Measurements from ENCODE around the gene KIF1C.

Gene KIF1C

DNA sequence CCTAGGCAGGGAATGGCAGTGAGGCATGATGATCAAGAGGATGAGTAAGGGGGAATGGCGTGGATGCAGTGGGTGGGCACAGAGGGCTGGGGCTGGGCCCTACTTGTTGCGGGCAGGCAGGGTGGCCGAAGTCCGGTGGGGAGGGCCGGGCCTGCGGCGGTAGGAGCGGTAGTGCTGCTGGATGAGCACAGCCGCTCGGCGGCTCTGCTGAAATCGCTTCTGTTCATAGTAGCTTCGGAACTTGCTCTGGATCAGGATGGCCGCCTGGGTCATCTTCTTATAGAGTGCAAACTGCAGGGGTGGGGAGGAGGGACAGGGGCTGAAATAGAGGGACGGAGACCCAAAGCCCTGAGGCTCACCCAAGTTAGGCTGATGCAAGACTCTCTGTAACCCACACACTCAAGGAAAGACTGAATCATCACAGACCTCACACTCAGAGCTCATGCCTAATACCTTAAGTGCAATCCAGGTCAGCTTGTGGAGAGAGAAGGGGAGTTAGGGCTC is 28.7 kb upstream of the KIF1C start:
- DNase-seq: no peak

DNA sequence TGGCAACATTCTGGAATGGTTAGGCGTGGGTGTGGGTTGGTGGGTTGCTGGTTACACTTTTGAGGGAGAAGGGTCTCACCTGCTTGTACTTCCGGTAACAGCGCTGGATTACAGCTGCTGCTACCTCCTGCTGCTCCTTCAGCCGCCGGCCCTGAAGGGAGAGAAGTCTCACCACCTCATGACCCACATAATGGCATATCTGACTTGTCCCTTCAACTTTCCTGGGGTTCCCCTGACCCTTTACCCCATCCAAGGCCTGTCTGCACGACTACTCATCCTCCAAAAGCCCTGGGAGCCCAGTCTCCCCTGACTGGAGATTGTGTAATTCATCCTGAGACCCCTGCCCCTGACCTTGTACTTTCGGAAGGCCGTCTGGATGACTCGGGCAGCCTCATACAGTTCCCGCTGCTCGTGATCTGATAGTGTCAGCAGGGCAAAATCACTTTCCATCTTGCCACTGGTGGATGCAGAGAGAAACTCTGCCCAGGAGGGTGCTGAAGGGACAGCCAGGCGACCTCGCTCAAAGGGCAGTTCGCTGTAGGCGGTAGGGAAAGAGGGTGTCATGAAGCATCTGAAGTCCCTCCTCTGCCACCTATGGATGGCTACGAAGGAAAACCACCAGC is 28.1 kb upstream of the KIF1C start:
- DNase-seq: no peak

DNA sequence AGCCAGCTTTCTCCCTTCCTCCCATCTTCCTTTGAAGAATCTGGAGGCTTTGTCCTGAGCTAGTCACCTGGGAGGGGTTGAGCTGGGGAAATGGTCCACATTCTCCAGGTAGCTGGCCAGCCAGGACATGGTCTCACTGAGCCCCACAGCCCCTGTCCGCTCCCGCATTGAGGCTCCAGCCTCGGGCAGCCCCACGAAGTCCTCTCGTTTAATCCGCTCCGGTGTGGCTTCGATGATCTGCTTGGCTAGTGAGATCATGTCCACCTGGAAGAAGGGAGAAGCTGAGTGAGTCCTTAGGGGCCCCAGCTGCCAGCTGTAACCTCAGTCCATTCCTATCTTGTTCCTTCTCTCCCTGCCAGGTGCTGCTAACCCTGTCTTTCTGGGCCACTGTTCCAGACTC is 27.5 kb upstream of the KIF1C start:
- no peak for DNase-seq

DNA sequence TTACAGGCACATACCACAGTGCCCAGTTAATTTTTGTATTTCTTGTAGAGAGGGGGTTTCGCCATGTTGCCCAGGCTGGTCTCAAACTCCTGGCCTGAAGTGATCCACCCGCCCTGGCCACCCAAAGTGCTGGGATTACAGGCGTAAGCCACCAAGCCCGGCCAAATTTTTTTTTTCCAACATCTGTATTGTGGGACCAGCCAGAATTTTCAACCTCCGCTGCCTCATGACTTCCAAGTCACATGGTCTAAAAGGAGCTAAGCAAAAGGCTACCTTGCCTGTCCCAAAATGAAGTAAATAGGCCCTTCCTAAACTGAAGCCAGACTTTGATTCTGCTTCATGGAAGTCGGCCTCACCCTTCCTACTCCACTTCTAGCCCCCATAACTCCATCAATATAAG is 25.9 kb upstream of the KIF1C start:
- DNase-seq: no peak

DNA sequence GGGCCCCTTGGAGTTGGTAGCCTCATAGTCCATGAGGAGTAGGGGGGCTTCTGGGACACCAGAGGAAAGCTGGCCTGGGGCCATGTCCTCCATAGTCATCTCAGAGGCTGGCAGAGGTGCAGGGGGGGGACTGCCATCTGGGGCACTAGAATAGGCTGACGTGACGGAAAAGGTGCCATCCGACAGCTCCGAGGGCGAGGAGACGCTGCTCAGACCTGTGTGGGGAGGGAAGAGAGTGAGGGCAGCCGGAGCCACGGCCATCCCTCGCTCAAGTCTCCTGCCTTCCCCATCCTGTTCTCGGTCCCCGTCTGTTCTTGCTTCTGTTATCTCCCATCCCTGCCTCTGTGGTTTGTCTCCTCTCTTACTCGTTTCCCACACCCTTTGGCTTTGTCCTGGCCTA is 25.4 kb upstream of the KIF1C start:
- DNase-seq: no peak

DNA sequence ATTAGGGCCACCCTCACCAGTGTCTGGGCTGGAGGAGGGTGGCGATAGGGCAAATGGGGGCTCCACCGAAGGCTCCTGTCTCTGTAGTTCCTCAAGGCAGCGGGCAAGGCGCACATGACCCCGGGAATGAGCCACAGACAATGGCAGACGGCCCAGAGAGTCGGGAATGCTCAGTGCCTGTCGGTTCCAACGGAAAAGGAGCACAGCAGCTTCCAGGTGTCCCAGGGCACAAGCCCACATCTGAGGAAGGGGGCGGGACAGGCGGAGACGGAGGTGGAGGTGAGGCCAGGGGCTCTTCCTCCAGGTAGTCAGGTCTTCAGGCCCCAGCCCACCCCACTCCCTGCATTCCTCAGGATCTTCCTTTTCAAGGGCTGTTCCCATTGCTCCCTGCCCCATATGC is 25.0 kb upstream of the KIF1C start:
- no peak for DNase-seq

DNA sequence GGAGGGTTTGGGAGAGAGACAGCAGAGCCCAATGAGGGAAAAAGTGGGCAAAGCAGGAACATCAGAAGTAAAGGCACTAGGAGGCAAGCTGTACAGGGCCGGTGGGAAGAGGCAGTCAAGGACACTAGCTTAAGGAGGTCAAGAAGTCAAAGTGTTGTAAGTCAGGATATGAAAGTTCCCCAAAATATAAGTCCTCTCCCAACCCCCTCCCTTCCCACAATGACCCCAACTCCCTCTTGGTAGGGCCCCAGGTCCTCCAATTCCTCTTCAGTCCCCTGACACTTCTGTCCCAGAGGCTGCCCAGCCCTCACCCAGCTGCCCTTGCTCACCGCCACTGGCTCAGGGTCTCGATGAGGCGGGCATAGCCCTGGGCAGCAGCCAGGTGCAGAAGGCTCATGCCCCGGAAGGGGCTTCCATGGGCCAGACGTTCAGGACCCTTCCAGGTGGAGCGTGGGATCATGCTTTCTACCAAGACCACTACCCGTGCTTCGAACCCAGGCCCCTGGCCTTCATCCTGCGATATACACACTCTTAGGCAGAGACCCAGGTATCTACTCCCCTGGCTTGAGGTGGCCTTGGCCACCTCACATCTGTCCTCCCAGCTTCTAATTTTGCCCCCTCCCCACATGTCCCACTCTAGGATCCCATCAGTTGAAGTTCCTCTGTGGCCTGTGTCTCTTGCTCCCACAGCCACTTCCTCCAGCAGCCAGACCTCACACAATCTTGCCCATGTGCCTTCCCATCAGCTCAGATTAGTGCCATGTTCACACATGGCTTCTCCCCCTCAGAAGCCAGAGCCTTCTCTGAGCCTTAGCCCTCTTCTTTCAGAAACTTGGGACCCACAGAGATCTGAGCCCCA is 24.3 kb upstream of the KIF1C start:
- DNase-seq: no peak

DNA sequence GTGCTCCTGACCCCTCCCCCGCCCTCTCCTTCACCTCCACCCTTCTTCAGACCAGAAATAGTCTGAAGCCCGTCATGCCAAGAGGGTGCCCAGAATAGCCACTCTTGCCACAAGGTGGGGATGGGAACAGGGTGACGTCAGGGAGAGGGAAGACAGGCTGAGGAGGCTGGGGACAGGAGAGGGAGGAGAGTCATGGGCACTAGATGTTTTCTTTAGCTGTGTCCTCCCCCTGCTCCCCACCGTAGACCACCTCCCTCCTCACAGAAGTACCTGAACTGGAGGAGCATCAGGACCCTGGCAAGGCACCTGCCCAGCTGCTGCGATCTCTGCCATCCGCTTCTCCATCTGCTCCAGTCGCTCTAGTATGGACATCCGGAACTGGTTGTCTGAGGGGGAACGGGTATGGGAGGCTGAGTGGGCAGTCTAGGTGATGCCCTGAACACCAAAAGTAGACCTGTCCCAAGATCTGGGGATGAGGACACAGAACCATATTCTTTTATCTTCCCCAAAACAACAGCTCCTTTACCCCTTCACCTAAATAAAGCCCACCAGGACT is 23.6 kb upstream of the KIF1C start:
- no peak for DNase-seq

DNA sequence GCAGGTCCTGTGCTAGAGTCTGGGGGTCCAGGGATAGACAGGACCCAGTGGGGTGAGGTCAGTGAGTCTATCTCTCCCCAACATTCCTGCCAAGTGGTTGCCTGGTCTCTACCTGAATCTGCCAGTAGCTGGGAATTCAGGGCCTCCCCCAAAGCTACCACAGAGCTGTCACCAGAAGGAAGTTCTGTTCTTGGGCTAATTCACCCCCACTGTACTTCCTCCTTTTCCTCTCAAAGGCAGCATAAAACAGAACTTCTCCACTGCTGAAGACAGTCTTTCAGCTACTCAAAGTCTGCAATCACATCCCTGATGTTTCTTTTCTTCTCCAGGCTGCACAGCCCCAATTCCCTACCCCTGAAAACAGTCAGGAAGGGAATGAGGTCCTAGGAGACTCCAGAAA is 19.0 kb upstream of the KIF1C start:
- no peak for DNase-seq

DNA sequence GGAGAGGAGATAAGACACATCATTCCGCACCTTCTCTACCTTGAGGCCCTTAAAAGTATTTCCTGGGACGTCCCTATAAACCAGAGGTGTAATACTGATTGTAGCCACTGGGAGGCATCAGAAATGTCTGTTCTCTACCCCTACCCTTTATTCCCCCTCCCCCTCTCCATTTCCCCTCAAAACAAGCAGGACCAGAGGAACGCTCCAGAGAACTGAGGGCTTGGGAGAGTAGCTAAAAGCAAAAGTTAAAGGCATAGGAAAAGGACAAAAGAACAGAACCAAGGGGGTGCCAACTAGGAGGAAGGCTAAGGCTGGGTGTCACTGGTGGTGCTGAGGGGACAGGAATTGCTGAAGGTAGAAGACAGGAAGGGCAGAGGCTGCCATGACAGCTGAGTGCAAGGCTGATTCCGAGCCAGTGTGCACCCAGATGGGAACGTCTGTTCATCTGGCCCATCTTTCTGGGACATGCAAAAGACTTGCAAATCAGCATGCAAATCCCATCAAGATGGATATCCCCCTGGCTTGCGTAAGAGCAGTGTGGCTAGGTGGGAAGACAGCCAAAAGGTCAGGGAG is 17.0 kb upstream of the KIF1C start:
- no peak for DNase-seq

DNA sequence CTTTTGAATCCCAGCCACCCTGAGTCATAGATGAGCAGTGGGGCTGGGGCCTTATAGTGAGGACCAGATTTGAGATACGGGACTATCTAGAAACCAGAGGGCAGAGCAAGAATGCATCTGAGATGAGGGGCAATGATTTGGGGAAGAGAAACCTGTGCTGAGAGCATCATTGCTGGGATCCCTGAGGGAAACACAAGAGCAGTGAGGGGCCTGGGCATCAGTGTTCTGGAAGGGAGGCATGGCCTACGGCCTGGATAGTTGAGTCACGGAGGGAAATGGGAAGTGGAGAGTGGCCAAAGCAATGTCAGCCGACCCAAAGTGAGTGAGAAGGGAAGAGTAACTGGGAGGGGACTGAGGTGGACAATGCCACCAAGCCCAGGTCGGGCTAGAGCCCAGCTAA is 15.4 kb upstream of the KIF1C start:
- DNase-seq: no peak

DNA sequence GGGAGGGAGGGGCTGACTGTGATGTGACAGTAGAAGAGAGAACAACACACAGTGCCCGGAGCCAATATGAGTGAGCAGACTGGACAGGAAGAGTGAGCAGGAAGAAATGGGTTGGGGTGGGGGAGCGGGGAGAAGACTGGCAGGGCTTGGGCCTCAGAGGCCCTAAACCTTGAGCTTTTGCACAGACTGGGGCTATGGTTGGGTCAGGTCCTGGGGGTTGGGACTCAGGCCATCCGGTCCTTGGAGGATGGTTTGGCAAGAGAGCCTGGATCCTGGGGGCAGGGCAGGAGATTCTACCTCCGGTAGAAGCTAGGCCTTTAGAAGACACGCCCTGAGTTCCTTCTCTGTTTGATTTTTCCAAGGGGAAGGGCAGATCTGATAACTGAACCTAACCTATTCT is 11.3 kb upstream of the KIF1C start:
- DNase-seq: no peak

DNA sequence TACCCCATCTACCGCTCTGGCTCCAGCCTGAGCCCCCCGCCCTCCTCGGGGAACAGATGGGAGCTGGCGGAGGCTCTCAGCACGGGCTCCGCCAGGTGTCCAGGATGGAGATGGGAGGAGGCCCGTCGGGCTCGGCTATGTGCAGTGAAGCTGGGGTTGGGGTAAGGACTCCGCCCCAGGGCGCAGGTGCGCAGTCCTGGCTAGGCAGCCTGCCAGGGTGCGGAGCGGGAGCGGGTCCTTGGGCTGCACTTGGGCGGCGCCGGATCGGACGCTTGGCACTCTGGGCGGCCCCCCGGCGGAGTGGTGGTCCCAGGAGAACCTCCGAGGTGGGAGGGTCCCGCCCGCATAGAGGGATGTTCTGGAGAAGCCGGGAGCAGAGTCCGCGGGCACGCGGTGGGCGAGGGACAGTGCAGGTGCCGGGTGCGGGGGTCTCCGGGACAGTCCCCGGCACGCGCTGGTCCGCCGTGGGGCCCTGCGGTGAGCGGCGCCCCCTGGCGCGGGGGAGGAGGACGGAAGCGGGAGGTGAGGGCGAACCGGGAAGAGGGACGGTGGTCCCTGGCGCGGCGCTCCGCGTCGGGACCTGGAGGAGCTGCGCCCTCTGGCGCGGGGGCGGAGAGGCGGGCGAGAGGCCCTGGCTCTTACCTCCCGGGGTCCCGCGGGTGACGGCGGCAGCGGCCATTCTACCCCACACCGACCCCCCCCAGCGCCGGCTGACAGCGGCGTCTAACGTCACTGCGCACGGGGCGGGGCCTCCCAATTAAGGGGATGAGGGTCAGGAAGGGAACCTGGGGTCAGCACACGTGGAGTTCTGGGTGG is 10.6 kb upstream of the KIF1C start, which contains the start of gene CAMTA2:
Gene CAMTA2 (minus strand): TSS at position 725 of the 816 bp plus-strand sequence. CDS start 1,453 bp downstream, outside the sequence.
- DNase-seq: no peak

DNA sequence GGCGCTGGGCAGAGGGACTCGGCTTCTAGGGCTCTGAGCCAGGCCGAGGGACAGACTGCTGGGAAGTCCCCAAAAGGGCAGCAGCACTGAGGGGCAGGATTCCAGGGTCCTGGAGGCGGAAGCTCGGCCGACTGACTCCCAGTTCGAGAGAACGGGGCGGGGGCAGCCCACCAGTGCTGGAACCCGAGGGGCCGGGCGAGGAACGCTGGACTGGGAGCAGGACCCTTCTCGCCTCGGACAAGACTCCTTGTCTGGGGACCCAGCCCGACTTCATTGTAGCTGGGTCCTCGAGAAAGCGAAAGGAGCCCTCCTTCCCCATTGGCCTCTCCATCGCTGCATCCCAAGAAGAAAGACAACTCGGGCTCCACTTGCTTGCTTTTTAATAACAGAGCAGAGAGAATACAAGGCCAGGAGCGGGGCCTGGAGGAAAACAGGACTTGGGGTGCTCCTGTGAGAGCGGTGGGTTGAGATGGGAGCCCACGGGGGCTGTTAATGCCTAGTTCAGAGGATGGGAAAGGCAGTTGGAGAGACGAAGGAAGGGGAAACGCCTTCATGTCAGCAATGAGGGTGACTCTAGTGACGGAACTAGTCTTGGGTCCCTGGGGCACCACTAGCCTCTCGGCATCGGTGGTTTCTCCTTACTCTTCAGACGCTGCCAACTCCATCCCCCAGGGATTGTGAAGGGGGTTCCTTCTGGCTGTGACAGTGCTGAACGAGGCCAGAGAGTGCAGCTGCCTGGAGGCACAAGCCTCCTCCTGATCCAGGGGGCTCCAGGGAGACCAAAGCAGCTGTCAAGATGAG is 9.8 kb upstream of the KIF1C start:
- DNase-seq: no peak

DNA sequence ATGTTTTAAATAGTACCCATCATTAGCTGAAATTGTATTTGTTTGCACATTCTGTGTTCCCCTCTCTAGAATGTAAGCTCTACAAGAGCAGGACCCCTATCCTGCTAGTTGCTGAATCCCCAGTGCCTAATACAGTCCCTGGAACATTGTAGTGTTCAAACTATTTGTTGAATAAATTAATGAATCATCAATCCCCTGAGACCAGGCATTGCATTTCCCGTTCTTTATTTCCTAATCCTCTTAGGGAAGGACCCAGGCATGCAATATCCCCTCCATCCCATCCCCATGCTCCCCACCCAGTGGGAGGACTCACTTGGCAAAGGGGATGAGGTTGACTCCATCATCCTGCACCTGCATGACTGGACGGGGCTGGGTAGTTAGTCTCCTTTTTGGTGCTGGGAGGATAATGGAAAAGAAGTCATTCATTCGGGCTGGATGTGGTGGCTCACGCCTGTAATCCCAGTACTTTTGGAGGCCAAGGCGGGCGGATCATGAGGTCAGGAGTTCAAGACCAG is 3.6 kb upstream of the KIF1C start:
- no peak for DNase-seq

DNA sequence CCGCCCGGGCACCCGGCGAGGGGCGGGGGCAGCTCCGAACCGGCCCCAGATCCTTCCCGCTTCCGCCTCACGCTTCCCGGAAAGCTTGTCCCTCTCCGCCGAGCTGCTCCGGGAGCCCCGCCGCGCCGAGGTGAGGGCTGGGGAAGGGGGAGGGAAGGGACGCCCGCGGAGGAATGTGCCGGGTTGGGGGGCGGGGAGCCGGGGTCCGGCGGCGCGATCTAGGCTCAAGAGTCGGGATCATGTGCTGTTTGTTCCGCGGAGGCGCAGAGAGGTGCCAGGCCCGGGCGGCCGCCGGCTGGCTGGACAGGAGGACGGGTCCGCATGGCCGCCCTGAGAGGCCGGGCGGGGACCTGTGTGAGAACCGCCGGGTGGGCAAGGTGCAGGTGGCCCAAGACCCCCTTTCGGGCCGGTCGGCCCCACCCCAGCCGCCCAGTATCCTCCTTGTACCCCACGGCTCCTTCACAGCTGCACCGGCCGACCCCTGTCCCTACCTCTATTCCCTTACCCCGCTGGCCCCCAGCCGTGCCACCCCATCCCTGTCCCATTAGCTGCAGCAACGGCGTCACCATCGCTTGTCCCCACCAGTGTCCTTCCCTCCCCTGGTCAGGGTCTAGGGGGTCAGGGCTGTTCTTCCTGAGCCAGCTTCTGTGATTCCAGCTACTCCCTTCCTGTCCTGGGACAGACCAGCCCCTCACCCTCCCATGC is 429 bp downstream of the KIF1C start:
- DNase-seq: no peak

DNA sequence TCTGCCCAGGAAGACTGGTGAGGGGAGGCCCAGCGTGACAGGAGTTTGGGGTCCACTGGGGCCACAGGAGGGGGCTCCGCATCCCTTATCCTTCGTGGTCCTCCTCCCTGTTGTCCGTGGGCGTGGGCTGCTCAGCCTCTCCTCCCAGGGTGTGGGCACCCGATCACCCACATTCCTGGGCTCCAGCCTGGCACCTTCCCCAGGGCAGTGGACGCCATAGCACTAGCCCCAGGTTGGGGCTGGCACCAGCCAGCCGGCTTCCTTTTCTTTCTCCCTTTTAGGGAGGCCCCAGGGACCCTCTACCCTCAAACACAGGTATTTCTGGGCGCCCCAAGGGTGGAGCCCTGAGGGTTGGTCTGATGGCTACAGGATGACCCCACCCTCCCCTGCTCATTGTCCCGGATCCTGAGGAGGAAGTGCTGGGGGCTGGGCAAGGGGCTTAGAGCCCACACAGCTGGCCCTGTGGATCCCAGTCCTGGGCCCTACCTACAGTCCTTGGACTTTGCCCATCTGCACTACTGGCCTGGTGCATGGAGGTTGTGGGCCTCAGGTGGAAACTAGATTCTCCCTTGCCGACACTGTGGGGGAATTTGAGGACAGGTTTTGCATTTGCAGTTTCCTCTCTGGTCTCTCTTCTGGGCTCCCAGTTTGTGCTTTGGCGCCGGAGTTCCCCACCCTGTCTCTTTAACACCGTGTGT is 1.1 kb downstream of the KIF1C start:
- DNase-seq: no peak

DNA sequence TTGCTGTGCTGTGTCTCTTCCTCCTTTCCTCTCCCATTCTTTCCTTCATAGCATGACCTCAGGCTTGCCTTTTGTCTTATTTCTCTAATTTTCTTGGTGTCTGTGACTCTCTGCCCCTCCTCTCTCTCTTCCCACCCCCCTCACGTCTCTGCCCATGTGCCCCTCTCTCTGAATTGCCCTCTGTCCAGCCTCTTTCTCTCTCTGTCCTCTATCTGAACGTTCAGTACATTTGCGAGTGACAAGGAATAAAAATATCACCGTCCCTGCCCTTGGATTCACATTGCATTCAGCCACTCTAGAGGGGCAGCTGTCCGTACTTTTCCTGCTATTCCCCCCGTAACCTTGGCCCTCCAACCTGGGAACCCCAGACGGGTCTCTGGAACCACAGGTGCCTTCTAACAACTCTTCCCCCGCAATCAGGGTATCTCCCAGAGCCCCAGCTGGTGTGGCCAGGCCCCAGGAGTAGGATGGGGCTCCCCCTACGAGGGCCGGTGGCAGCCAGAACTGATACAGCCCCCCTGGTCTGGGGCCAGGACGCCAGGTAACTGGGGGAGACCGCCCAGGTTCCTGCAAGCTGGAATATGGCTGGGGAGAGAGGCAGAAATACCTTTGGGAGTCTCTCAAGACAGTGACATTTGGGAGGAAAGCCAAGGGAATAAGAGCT is 1.8 kb downstream of the KIF1C start:
- DNase-seq: no peak

DNA sequence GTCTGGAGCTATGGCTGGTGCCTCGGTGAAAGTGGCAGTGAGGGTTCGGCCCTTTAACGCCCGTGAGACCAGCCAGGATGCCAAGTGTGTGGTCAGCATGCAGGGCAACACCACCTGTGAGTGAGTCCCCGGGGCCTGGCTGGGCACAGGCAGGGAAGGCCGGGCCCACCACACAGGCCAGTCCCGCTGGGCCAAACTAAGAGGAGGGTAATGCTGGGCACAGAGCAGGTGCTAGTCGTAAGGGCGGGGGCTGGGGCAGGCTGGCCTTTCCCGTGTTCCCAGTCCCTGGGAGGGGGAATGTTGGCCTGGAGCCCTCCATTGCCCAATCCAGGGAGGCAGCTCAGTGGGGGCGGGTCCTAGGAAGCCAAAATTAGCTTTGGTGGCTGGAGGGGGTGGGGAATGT is 2.5 kb downstream of the KIF1C start:
- DNase-seq: no peak
